ENCODE data around the gene DENND1A.

The DENND1A gene

DNA sequence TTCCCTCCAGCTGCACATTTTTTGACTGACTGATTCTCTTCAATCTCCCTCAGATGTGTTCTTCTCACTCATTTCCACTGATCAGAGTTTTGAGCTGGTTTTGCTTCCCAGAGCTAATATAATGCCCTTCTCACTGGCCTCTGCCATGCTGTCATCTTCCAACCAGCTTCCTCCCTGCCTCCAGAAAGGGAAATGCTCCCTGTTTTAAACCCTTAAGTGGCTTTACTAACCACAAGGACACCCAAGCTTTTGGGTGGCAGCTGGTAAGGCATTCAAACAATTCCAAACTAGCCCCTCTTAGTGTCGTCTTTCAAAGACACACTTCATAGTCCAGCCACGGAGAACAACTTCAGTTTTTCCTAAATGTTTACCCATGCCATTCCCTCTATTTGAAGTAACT lies 401.4 kb downstream of the DENND1A start:
- TF ChIP-seq, protein P1, sequence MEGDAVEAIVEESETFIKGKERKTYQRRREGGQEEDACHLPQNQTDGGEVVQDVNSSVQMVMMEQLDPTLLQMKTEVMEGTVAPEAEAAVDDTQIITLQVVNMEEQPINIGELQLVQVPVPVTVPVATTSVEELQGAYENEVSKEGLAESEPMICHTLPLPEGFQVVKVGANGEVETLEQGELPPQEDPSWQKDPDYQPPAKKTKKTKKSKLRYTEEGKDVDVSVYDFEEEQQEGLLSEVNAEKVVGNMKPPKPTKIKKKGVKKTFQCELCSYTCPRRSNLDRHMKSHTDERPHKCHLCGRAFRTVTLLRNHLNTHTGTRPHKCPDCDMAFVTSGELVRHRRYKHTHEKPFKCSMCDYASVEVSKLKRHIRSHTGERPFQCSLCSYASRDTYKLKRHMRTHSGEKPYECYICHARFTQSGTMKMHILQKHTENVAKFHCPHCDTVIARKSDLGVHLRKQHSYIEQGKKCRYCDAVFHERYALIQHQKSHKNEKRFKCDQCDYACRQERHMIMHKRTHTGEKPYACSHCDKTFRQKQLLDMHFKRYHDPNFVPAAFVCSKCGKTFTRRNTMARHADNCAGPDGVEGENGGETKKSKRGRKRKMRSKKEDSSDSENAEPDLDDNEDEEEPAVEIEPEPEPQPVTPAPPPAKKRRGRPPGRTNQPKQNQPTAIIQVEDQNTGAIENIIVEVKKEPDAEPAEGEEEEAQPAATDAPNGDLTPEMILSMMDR (IDR thresholded peaks at IDR 0.05; ENCODE audit: insufficient read depth, low read depth, low read length, missing control alignments) = no peak
- DNase-seq (ENCODE audit: low read depth) = no peak
- H3K4me3 ChIP-seq (ENCODE audit: low read length) = no peak overlapping the region

DNA sequence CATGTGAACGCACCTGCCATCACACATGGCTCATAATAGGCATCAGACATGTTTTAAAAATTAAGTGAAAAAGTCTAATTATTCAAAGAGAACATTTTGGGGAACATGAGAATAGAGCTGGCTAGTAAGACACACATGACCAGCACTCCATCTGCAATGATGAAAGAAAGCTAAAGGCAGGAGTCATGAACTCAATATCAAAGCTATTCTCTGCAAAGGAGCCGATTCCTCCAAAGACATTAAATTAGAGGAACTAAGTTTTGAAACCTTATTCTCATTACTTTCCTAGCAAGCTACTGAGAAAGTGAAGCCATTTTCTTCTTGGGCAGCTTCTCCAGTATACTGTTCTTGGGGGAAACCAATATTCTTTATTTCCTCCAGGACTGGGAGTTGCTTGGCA lies 401.9 kb downstream of the DENND1A start:
- DNase-seq (ENCODE audit: low read depth) = no peak

DNA sequence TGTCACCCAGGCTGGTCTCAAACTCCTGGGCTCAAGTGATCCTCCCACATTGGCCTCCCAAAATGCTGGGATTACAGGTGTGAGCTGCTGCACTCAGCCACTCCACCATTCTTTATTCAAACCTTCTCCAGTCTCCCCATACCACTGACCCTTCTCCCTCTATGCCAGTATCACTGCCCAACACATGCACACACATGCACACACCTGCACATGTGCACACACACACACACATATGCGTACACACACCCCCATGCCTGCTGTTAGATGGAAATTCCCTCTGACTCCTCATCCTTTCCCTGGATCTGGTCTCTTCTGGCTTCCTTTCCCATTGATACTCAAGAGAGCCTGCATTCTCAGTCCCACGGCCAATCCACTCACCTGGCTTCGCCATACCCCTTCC lies 404.0 kb downstream of the DENND1A start:
- no peak for DNase-seq (ENCODE audit: low read depth)
- TF ChIP-seq, protein P1 (IDR thresholded peaks at IDR 0.05; ENCODE audit: insufficient read depth, low read depth, low read length, missing control alignments) = no peak
- H3K4me3 ChIP-seq (ENCODE audit: low read length) = no peak overlapping the region

More for the DNA sequence above, 401.9 kb downstream of the DENND1A start:
- TF ChIP-seq, protein P1 (IDR thresholded peaks at IDR 0.05; ENCODE audit: insufficient read depth, low read depth, low read length, missing control alignments) = no peak
- no peak overlapping the region for H3K4me3 ChIP-seq (ENCODE audit: low read length)

DNA sequence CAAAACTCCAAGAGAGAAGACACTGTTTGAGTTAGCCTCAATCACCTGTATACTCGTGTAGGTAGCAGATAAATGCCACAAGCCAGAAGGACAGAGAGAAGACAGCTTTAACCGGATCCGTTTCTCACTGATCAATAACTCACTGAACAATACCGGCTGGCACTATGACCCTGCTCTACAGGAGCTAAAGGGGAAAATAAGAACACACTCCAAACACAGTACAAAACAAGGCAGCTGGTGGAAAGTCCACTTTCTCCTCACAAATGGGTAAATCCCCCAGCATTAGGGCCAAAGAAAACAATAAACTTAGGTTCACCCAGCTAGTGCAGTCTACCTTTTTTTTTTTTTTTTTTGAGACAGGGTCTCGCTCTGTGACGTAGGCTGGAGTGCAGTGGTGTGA lies 404.5 kb downstream of the DENND1A start:
- DNase-seq (ENCODE audit: low read depth) = no peak
- TF ChIP-seq, protein P1 (IDR thresholded peaks at IDR 0.05; ENCODE audit: insufficient read depth, low read depth, low read length, missing control alignments) = no peak
- no peak overlapping the region for H3K4me3 ChIP-seq (ENCODE audit: low read length)

DNA sequence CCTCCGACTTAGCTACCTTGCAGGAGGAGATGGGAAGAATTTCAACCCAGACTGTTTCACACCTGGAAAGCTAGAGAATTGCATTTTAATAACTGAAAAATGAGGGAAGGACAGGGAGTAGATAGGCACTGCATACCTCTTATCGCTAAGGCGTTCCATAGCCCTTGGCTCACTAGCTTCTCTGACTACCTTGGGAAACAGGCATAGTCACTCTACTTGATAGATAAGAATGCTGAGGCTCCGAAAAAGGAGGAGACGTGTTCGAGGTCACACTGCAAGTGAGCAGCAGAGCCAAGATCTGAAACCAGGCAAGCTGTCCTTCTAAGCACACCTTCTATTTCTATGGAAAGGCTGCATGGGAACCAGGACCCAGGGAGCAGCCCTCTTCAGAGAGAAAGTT lies 405.1 kb downstream of the DENND1A start:
- H3K4me3 ChIP-seq (ENCODE audit: low read length) = no peak overlapping the region
- TF ChIP-seq, protein P1 (IDR thresholded peaks at IDR 0.05; ENCODE audit: insufficient read depth, low read depth, low read length, missing control alignments) = no peak
- no peak for DNase-seq (ENCODE audit: low read depth)

DNA sequence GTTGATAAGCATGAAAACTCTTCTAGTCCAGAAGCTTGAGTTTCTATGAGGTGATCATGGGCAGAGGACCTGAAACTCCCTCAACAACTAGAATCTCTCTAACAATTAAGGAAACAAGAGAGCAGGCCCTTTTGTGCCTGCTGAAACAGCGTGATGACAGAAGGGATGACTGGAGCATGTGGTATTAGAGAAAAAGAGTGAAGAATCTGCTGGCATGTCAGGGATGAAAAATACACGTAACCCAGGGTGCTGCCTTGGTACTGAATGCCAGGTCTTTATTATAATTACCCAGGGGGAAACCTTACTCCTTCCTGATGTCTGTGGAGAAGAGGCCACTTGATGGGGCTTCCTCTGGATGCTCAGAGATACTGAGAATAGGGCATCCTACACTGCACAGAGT lies 406.1 kb downstream of the DENND1A start:
- no peak for DNase-seq (ENCODE audit: low read depth)
- no peak overlapping the region for H3K4me3 ChIP-seq (ENCODE audit: low read length)
- TF ChIP-seq, protein P1 (IDR thresholded peaks at IDR 0.05; ENCODE audit: insufficient read depth, low read depth, low read length, missing control alignments) = no peak

DNA sequence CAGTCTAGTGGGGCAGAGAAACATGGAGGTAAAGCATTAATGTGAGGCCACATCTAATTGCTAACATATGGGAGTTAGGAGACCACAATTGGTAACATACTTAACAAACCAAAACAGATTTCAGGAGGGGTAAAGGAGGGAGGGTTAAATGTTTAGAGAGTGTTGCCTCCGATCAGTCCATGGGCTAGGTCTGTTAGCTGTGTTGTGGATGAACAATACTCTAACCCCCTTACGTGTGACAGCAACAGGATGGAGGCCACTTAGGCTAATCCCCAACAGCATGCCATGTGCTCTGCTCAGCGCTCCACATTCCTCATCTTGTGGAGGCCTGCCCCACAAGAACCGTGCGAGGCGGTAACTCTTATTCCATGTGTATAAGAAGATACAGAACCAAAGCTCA lies 406.9 kb downstream of the DENND1A start:
- H3K4me3 ChIP-seq (ENCODE audit: low read length) = no peak overlapping the region
- TF ChIP-seq, protein P1 (IDR thresholded peaks at IDR 0.05; ENCODE audit: insufficient read depth, low read depth, low read length, missing control alignments) = no peak
- DNase-seq (ENCODE audit: low read depth) = no peak
